CD4-positive, alpha-beta T cell treated with Interleukin-2 at 100 ng/mL for 4 hours (primary cell): ENCODE data around the gene ADAM15.

ENCODE experiments used
- DNase-seq: peaks from one replicate; pipeline ENCODE4 v3.0.0-alpha.2; 2020; ENCODE audit warnings: low spot score

Gene ADAM15

DNA sequence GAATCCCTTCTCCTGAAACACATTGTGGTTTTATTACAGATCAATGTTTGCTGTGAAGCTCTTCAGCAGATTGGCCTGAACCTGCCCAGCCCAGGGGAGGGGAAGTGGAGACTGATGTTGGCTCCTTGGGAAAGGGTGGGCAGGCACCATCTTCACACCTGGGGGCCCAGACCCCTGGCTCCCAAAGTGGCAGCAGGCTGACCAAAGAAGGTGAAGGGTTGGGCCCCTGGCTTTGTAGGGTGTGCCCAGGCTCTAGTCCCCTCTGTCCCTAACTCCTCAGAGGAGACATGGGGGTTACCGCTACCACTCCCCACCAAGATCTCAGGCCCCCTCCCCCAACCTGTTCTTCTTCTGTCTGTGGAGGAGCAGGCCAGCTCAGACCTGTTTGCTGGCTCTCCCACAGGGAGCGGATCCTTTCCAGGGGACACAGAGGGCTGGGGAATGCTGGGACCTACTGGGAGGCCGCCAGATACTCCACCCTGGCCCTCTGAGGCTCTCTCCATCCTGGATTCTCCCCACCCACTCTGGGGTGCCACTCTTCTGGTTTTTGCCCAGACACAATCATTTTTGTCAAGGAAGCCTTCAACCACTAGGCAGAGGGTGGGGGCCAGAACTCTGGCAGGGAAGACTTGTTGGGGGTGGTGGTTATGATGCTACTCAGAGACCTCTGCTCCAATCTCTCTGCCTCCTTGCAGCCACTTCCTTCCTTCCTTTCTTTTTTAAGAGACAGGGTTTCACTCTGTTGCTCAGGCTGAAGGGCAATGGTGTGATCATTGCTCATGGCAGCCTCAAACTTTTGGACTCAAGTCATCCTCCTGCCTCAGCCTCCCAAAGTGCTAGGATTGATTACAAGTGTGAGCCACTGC lies 22.5 kb downstream of the ADAM15 start:
- no peak for DNase-seq

- no peak for DNase-seq
Measured at GRCh38 chr1:155075535-155075934, 24.4 kb downstream of the ADAM15 start.

GRCh38 chr1:155076371-155076770 lies 25.3 kb downstream of the ADAM15 start:
- no peak for DNase-seq

DNA sequence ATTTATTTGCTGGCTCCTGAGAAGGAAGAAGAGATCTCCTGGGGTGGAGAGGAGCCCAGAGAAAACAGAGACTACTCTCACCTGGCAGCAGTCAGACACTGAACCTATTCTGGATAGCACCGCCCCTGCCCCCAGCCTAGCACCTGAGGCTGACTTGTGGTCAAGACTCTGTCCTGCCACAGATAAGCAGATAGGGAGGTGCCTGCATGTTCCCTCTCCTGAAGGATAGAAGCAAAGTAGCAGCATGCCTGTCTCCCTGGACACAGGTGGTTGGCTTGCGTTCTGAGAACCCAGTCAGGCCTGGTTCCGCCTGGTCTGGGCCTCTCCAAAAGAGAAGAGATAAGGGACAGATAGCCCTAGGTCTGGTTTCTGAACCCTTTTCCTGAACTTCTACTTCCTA lies 26.2 kb downstream of the ADAM15 start:
- no peak for DNase-seq

GRCh38 chr1:155077758-155078445 lies 26.8 kb downstream of the ADAM15 start:
- no peak for DNase-seq

DNA sequence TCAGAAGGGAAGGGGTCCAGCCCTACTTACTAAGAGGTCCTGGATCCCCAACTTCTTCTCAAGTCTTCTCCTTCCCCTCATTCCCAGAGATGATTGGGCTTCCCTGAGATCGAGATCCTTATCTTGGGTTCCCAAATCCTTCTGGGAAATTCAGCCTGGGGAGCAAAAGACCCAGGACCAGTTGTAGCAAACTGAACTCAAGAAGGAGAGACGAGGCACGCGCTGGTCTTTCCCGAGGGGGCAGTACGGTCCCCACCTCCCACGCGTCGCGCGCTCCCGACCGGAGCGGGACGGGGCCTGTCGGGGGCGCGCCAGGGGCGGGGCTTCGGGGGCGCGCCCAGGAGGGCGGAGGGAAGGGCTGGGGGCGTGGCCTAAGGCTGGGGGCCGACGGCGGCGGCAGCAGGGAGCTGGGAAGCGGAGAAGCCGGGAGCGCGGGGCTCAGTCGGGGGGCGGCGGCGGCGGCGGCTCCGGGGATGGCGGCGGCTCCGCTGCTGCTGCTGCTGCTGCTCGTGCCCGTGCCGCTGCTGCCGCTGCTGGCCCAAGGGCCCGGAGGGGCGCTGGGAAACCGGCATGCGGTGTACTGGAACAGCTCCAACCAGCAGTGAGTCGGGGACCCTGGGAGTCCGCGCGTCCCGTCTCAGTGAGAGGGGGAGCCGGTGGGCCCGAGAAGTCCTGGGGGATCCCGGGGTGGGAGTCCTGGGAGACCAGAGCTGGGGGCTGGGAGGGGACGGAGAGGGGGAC lies 27.5 kb downstream of the ADAM15 start, which contains the start of gene EFNA3:
TSS of gene EFNA3 (plus strand) at position 369 of the 741 bp plus-strand sequence. CDS start at position 474, 105 bp downstream.
- DNase-seq, result peak; percentile 51

DNA sequence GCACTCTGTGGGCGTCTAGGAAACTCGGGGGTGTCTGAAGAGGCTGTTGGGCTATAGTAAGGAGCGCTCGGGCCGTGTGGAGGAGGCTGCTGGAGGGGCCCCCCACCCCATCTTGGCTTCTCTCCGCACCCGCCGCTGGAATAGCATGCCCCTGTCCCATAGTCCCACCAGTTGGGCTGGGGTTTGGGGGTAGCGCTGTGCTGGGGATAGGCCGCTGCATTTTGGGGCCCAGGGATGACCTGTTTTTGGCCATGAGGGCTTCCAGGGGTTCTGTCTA lies 28.0 kb downstream of the ADAM15 start:
- no peak for DNase-seq

DNA sequence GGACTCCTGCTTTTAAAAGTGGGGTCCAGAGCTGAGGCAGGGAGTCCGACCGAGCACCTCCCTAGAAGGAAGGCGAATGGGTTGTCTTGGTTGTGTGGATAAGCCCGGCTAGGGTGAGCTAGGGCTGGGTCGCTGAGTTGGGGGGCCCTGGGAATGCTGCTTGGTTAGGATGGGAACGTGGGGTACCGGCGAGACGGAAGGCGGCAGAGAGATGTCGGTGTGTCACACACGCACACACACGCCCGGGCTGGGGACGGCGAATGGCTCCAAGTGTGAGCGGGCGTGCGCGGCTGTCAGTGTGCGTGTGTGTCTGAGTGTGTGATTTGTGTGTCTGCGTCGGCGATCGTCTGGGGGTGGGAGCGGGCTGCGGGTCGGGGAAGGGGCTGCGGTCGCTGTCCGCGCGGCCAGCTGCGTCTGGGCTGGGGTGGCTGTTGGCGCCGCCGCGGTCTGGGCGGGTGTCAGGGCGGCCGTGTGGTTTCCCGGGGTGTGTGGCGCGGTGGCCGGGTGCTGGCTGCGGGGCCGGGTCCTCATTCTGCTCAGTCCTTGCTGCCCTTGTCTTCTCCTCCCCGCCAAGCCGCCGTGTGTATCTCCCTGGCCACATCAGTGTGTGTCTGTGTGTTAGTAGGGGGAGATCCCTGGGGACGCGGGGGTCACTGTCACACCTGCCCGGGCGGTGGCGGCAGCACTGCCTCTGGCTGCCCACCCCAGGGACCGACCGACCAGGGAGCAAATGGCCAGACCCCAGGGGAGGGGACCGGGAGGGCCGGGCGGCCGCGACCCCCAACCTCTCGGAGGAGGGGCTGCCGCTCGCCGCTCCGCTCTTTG lies 28.6 kb downstream of the ADAM15 start:
- no peak for DNase-seq

DNA sequence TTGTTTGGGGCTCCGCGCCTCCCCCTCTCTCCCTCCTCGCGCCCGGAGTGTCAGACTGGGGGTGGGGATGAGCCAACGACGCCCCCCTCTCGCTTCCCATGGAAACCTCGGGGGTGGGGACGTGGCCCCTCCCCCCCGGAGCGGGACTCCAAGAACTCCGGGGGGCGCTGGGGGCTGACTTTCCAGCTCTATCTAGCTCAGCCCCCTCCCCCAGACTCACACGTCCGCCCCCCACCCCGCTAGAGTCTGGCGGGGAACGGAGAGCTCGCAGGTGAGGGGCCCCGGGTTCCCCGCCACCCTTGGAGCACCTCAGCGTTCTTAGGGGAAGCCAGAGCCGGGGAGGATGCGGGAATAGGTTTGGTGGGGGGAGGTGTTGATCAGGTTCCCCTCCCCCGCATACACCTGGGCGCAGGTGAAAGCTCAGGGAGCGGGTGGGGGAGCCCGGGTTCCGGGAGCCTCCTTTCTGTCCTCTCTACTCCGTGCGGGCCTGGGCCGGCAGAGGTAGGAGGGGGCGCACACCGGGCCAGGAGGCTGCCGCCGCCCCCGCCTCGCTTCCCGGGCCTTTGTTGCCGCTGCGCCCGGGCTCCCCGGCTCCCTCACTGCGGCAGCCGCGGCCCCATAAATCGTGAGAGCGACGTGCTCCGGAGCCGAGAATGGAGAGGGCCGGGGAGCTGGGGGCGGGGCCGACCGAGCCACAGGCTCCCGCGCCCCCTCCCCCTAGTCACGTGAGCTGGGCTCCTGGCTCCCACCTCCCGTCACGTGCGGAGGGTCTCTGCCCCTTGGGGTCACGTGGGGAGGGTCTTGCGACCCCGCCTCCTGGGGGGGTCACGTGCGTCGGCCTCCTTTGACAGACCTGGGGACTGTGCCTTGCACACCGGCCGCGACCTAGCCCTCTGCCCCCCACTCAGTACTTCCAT lies 29.5 kb downstream of the ADAM15 start:
- DNase-seq, result no peak

GRCh38 chr1:155081472-155082300 lies 30.6 kb downstream of the ADAM15 start:
- DNase-seq, result no peak

DNA sequence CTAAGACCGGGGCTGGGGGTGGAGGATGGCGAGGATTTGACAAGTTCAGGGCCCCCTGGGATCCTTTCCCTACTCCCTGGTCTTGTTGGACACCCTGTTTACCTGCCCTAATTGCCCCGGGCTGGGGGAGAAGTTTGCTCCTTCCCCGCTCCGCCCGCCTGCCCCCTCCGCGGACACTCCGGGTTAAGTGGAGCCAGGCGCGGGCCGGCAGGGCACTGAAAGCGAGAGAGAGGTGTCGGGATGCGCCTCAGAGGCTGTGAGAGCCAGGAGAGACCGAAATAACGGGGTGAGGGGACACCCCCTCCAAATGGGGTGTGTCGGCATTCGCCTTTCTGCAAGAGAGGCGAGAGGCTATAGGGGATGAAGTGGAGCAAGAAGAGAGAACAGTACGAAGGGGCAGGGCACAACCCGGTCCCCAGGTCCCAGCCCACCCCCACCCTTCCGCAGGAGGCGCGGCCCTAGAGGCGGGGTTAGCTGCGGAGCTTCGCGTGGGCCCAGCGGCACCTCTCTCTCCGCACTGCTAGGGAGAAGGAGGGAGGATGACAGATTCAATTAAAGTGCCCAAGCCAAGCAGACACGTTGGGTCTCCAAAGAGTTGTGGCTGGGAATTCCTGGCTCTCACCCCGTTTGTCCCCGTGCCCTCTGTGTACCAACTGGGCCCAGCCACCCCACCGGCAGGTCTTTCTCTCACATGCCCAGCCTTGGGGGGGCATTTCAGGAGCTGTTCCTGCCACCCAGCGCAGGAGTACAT lies 31.4 kb downstream of the ADAM15 start:
- DNase-seq, result no peak

- DNase-seq, result no peak
Measured at GRCh38 chr1:155083052-155083541, 32.0 kb downstream of the ADAM15 start.

DNA sequence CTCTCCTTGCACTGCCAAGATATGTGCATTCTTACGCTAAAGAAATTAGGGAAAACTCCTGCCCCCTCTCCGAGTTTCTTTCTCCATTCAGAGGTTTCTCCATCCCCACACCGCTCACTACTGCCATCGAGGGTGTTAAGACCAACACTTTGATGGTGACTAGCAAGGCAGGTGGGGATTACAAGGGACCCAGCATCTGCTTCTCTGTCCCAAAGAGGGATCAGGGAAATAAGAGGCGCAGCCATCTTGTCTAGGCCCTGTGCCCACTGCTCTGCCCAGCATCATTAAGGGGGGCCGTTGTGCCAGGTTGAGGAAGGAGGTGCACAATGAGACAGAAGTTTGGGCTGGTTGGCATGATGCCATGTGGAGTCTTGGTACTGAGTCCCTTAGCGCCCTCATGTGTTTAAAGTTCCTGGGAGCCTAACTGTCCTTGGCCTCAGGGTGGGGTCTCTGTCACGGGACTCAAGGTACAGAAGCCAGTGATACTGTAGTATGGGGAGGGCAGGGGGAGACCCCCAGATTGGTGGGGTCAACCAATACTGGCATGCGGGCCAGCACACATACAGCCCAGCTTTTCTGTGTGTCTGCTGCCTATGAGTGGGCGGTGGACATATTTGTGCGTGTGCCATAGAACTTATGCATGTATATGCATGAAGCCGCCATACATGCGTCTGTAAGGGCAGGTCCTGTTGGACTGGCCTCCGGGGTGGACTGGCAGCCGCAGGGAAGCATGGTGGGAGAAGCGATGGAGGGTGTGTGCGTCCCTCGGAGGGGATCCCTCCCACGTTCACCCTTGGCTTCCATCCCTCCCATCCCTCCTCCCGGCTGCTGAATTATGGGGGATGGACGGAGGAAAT lies 33.0 kb downstream of the ADAM15 start:
- DNase-seq, result no peak

GRCh38 chr1:155084722-155085503 lies 33.8 kb downstream of the ADAM15 start:
- DNase-seq, result peak; percentile 92

- peak; percentile 83 for DNase-seq
Measured at GRCh38 chr1:155085504-155086127, 34.5 kb downstream of the ADAM15 start.

GRCh38 chr1:155086128-155086741 lies 35.1 kb downstream of the ADAM15 start:
- DNase-seq, result peak; percentile 77
